GM10266 (cell line): Measurements from ENCODE around the gene SLFN5.
"Not testable (repeated sequence)": the region's sequence is repeated elsewhere in the genome, so short reads cannot be mapped to it uniquely, and the experiment has no call there.

ENCODE experiments used
- DNase-seq: peaks from one replicate; pipeline ENCODE4 v3.0.0; 2012; ENCODE audit errors: extremely low spot score
- CTCF ChIP-seq: IDR thresholded peaks from 2 replicates; pipeline ENCODE4 v1.5.1; 2012; ENCODE audit warnings: mild to moderate bottlenecking, low read depth; ENCODE audit not compliant: control insufficient read depth, insufficient read depth; ENCODE audit errors: missing control alignments

SLFN5 gene

GRCh38 chr17:35294756-35295155, 51.9 kb downstream of the SLFN5 start:
- no peak for DNase-seq
- no peak for TF ChIP-seq CTCF

GRCh38 chr17:35295686-35296085, 52.8 kb downstream of the SLFN5 start:
- TF ChIP-seq CTCF = no peak
- no peak for DNase-seq

GRCh38 chr17:35297666-35298065, 54.8 kb downstream of the SLFN5 start:
- no peak for TF ChIP-seq CTCF
- DNase-seq = no peak

- no peak for DNase-seq
- no peak for TF ChIP-seq CTCF
These were observed 55.8 kb downstream of the SLFN5 start for GRCh38 chr17:35298639-35299038.

GRCh38 chr17:35299135-35299534, 56.3 kb downstream of the SLFN5 start:
- TF ChIP-seq CTCF = no peak
- DNase-seq = no peak

- DNase-seq = not testable (repeated sequence)
These were observed 66.5 kb downstream of the SLFN5 start for GRCh38 chr17:35309345-35309744.

GRCh38 chr17:35312346-35312745, 69.5 kb downstream of the SLFN5 start:
- DNase-seq = no peak

More at GRCh38 chr17:35312346-35312745, 69.5 kb downstream of the SLFN5 start:
- TF ChIP-seq CTCF = no peak
